ENCODE data around the gene COMTD1.
A peak's percentile ranks its signal among the peaks of the same experiment; 100 is the strongest.

COMTD1 gene

GRCh38 chr10:75231672-75232581 lies 3.8 kb downstream of the COMTD1 start:
- no peak for TF ChIP-seq CTCF (IDR thresholded peaks at IDR 0.05; ENCODE audit: low read depth, low read length, missing control alignments)
- DNase-seq (ENCODE audit: extremely low read depth, low read depth), result no peak
- H3K4me3 ChIP-seq (replicated peaks; ENCODE audit: low read depth, low read length), result no peak overlapping the region

GRCh38 chr10:75230600-75231038 lies 5.1 kb downstream of the COMTD1 start:
- peak; percentile 96 for TF ChIP-seq CTCF (IDR thresholded peaks at IDR 0.05; ENCODE audit: low read depth, low read length, missing control alignments)
- peak; percentile 74 for DNase-seq (ENCODE audit: extremely low read depth, low read depth)

GRCh38 chr10:75229971-75230370 lies 5.8 kb downstream of the COMTD1 start:
- no peak overlapping the region for H3K4me3 ChIP-seq (replicated peaks; ENCODE audit: low read depth, low read length)
- no peak for TF ChIP-seq CTCF (IDR thresholded peaks at IDR 0.05; ENCODE audit: low read depth, low read length, missing control alignments)
- no peak for DNase-seq (ENCODE audit: extremely low read depth, low read depth)

More at GRCh38 chr10:75230600-75231038, 5.1 kb downstream of the COMTD1 start:
- H3K4me3 ChIP-seq (replicated peaks; ENCODE audit: low read depth, low read length), result no peak overlapping the region

- no peak for TF ChIP-seq CTCF (IDR thresholded peaks at IDR 0.05; ENCODE audit: low read depth, low read length, missing control alignments)
Observed at GRCh38 chr10:75228834-75229233, 6.9 kb downstream of the COMTD1 start.

GRCh38 chr10:75228278-75228677 lies 7.5 kb downstream of the COMTD1 start:
- TF ChIP-seq CTCF (IDR thresholded peaks at IDR 0.05; ENCODE audit: low read depth, low read length, missing control alignments), result no peak
- DNase-seq (ENCODE audit: extremely low read depth, low read depth), result no peak
- H3K4me3 ChIP-seq (replicated peaks; ENCODE audit: low read depth, low read length), result no peak overlapping the region; the same call in 1 of the 2 replicates

More at GRCh38 chr10:75228834-75229233, 6.9 kb downstream of the COMTD1 start:
- no peak for DNase-seq (ENCODE audit: extremely low read depth, low read depth)
- no peak overlapping the region; the same call in 1 of the 2 replicates for H3K4me3 ChIP-seq (replicated peaks; ENCODE audit: low read depth, low read length)

- H3K4me3 ChIP-seq (replicated peaks; ENCODE audit: low read depth, low read length), result no peak overlapping the region
- no peak for DNase-seq (ENCODE audit: extremely low read depth, low read depth)
- TF ChIP-seq CTCF (IDR thresholded peaks at IDR 0.05; ENCODE audit: low read depth, low read length, missing control alignments), result no peak
Observed at GRCh38 chr10:75226656-75227055, 9.1 kb downstream of the COMTD1 start.

Measured in HFF-Myc (cell line).